Measurements from ENCODE around the gene EXOC3.
"Not testable (repeated sequence)": the region's sequence is repeated elsewhere in the genome, so short reads cannot be mapped to it uniquely, and the experiment has no call there.

EXOC3 gene

DNA sequence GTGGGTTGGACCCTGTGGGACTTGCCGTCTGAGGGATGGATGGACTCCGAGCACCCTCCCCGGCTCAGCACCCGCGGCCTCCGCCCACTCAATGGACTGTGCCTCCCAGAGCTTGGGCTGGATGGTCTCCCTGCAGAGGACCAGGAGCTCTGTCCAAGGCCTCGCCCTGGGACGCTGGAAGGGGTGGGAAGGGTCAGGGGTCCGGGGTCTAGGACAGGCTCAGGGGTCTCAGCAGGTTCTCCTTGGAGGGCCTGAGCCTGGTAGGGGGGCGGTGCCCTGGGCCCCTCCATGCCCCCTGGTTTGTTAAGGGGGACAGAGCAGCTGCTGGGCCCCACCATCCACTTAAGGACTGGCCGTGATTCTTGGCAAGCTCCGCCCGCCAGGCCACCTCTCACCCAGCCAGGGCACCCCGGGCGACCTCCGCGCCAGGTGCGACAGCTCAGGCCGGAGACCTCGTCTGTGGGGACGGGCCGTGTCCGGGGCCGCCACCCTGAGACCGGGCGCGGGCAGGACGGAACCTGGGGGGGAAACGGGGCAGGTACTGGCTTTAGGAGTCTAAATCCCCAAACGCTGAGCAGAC is 29.2 kb downstream of the EXOC3 start:
- no peak overlapping the region for H3K27ac ChIP-seq (ENCODE audit: low read length)

DNA sequence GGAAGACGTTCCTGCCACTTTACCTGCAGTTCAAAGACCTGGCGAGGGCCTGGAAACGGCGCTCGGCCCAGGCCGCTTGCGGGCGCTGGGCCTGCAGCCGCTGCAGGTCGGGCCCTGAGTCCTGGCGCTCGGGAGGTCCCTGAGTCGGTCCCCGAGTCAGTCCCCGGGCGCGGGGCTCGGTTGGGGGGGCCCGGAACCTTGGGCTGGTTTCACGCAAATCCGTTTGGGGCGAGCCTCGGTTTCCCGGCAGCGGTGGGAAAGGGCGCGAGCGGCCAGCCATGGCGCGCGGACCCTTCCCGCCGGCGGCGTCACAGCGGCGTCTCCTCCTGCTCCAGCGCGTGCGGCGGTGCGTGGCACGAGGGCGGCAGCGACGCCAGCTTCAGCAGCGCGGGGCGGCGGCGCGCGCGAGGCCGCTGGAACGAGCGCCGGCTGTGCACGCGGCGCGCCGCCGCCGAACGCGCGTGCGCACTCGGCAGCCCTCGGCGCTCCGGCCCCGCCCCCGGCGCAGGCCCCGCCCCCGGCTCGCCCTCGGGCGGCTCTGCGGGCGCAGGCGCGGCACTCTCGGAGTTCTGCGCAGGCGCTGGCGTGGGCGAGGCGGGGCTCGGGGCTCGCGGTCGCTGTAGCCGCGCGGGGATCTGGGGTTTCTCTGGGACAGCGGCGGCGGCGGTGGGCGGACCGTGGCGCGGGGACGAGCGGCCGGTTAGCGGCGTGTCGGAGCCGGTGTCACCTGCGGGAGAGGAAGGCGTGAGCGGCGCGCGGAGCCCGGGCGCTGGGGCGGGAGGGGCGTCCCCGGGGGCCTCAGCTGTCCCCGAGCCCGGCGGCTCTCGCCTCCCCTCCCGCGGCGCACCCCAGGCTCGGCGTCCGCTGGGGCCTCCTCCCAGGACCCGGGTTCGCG is 29.9 kb downstream of the EXOC3 start:
- H3K9me3 ChIP-seq (ENCODE audit: control insufficient read depth in 2 of 2, low read length in 2 of 2): no peaks in the 10 kb centered on the region
- peak overlapping the region; percentile 69 to 80 for H3K4me3 ChIP-seq (ENCODE audit: low read length in 2 of 2)
- peaks cover 4 to 6% of the 10 kb centered on the region in 2 donors for H3K36me3 ChIP-seq (ENCODE audit: control insufficient read depth in 2 of 2, insufficient read depth in 2 of 2, low read length in 2 of 2)
- H3K27ac ChIP-seq (ENCODE audit: low read length): no peak overlapping the region
- peaks cover 29 to 32% of the 10 kb centered on the region in 2 donors for H3K27me3 ChIP-seq (ENCODE audit: control insufficient read depth in 1 of 2, insufficient read depth in 2 of 2, low read length in 2 of 2)
- peaks cover 30% of the 10 kb centered on the region for H3K4me1 ChIP-seq (ENCODE audit: control insufficient read depth, insufficient read depth, low read length)
- H3K9ac ChIP-seq (ENCODE audit: low read length in 2 of 2): peak overlapping the region; percentile 68 to 75

More for the DNA sequence above, 29.2 kb downstream of the EXOC3 start:
- Histone ChIP-seq H3K4me3 (ENCODE audit: low read length in 2 of 2) (peak overlapping the region; percentile 65 to 77), H3K36me3 (ENCODE audit: control insufficient read depth in 2 of 2, insufficient read depth in 2 of 2, low read length in 2 of 2) (peaks cover 4 to 6% of the 10 kb centered on the region in 2 donors), H3K9me3 (ENCODE audit: control insufficient read depth in 2 of 2, low read length in 2 of 2) (no peaks in the 10 kb centered on the region), H3K4me1 (ENCODE audit: control insufficient read depth, insufficient read depth, low read length) (peaks cover 30% of the 10 kb centered on the region), H3K9ac (ENCODE audit: low read length in 2 of 2) (peak overlapping the region; percentile 68 to 75), H3K27me3 (ENCODE audit: control insufficient read depth in 1 of 2, insufficient read depth in 2 of 2, low read length in 2 of 2) (peaks cover 22 to 25% of the 10 kb centered on the region in 2 donors)

DNA sequence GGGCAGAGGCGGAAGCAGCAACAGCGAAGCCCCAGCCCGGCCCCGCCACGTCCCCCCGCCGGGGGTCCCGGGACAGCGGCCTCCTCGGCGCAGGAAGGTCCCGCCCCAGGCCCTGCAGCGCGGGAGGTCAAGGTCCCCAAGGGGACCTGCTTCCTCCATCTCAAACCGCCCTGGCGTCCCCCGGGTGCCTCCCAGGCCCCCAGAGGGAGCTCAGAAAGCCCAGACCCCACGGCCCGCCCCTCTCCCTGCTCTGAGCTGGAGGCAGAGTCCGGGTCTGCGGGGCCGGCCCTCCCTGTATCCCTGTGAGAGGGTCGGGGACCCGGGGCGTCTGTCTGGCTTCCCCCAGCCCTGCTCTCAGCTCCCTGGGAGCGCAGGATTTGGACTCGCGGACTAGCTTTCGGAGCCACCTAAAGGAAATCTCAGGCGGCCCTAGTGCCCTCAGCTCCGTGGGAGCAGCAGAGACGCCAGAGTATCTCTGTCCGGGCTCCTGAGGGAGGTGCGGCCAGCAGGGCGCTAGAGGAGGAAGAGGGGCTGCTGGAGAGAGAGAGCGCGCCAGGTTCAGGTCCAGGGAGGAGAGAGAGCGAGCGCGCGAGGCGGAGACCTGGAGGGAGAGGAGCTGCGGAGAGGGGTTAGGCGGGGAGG is 30.7 kb downstream of the EXOC3 start:
- Histone ChIP-seq H3K9ac (ENCODE audit: low read length in 2 of 2) (peak overlapping the region; percentile 42 to 57), H3K27ac (ENCODE audit: low read length) (no peak overlapping the region)

DNA sequence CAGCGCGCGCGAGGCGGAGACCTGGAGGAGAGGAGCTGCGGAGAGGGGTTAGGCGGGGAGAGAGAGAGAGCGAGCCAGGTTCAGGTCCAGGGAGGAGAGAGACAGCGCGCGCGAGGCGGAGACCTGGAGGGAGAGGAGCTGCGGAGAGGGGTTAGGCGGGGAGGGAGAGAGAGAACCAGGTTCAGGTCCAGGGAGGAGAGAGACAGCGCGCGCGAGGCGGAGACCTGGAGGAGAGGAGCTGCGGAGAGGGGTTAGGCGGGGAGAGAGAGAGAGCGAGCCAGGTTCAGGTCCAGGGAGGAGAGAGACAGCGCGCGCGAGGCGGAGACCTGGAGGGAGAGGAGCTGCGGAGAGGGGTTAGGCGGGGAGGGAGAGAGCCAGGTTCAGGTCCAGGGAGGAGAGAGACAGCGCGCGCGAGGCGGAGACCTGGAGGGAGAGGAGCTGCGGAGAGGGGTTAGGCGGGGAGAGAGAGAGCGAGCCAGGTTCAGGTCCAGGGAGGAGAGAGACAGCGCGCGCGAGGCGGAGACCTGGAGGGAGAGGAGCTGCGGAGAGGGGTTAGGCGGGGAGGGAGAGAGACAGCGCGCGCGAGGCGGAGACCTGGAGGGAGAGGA is 31.4 kb downstream of the EXOC3 start:
- H3K9me3 ChIP-seq (ENCODE audit: control insufficient read depth in 2 of 2, low read length in 2 of 2); H3K9ac ChIP-seq (ENCODE audit: low read length in 2 of 2); H3K36me3 ChIP-seq (ENCODE audit: control insufficient read depth in 2 of 2, insufficient read depth in 2 of 2, low read length in 2 of 2); H3K27ac ChIP-seq (ENCODE audit: low read length): not testable (repeated sequence)
- peaks cover 30% of the 10 kb centered on the region for H3K4me1 ChIP-seq (ENCODE audit: control insufficient read depth, insufficient read depth, low read length)
- H3K27me3 ChIP-seq (ENCODE audit: control insufficient read depth in 1 of 2, insufficient read depth in 2 of 2, low read length in 2 of 2): peaks cover 43 to 45% of the 10 kb centered on the region in 2 donors
- peak overlapping the region; percentile 69 to 80 for H3K4me3 ChIP-seq (ENCODE audit: low read length in 2 of 2)

More for the DNA sequence above, 30.7 kb downstream of the EXOC3 start:
- H3K9me3 ChIP-seq (ENCODE audit: control insufficient read depth in 2 of 2, low read length in 2 of 2): no peaks in the 10 kb centered on the region
- H3K36me3 ChIP-seq (ENCODE audit: control insufficient read depth in 2 of 2, insufficient read depth in 2 of 2, low read length in 2 of 2): peaks cover 4 to 6% of the 10 kb centered on the region in 2 donors
- H3K4me1 ChIP-seq (ENCODE audit: control insufficient read depth, insufficient read depth, low read length): peaks cover 30% of the 10 kb centered on the region
- peaks cover 36 to 39% of the 10 kb centered on the region in 2 donors for H3K27me3 ChIP-seq (ENCODE audit: control insufficient read depth in 1 of 2, insufficient read depth in 2 of 2, low read length in 2 of 2)
- H3K4me3 ChIP-seq (ENCODE audit: low read length in 2 of 2): peak overlapping the region; percentile 69 to 80

GRCh38 chr5:474840-475661 is 32.1 kb downstream of the EXOC3 start:
- H3K27me3 ChIP-seq (ENCODE audit: control insufficient read depth in 1 of 2, insufficient read depth in 2 of 2, low read length in 2 of 2): peaks cover 48 to 52% of the 10 kb centered on the region in 2 donors
- peak overlapping the region in 1 of 2 donors; percentile 59 for H3K4me3 ChIP-seq (ENCODE audit: low read length in 2 of 2)
- peaks cover under 1 to 3% of the 10 kb centered on the region in 2 donors for H3K36me3 ChIP-seq (ENCODE audit: control insufficient read depth in 2 of 2, insufficient read depth in 2 of 2, low read length in 2 of 2)
- H3K27ac ChIP-seq (ENCODE audit: low read length): no peak overlapping the region
- peak overlapping the region in 1 of 2 donors; percentile 33 for H3K9ac ChIP-seq (ENCODE audit: low read length in 2 of 2)
- H3K4me1 ChIP-seq (ENCODE audit: control insufficient read depth, insufficient read depth, low read length): peaks cover 30% of the 10 kb centered on the region
- no peaks in the 10 kb centered on the region for H3K9me3 ChIP-seq (ENCODE audit: control insufficient read depth in 2 of 2, low read length in 2 of 2)

DNA sequence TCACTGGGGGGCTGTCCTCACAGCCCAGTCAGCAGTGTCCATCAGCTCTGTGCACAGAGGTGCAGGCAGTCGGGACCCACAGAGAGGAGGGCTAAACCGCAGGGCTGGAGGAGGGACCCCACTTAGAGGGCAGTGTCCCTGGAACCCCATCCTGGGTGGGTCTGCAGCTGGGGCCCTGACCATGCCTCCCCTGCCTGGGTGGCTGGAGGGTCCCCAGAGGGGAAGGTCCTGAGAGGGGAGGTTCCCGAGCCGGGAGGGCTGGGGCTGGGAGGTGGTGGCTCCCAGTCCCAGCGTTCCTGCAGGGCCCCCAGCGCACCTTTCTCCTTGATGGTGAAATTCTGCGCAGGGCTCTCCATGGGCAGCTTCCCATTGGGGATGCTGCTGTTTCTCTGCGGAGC is 32.7 kb downstream of the EXOC3 start:
- no peaks in the 10 kb centered on the region for H3K36me3 ChIP-seq (ENCODE audit: control insufficient read depth in 2 of 2, insufficient read depth in 2 of 2, low read length in 2 of 2)
- H3K27ac ChIP-seq (ENCODE audit: low read length): no peak overlapping the region
- peaks cover 30% of the 10 kb centered on the region for H3K4me1 ChIP-seq (ENCODE audit: control insufficient read depth, insufficient read depth, low read length)
- H3K27me3 ChIP-seq (ENCODE audit: control insufficient read depth in 1 of 2, insufficient read depth in 2 of 2, low read length in 2 of 2): peaks cover 55 to 59% of the 10 kb centered on the region in 2 donors
- H3K9me3 ChIP-seq (ENCODE audit: control insufficient read depth in 2 of 2, low read length in 2 of 2): no peaks in the 10 kb centered on the region
- H3K4me3 ChIP-seq (ENCODE audit: low read length in 2 of 2): no peak overlapping the region
- H3K9ac ChIP-seq (ENCODE audit: low read length in 2 of 2): no peak overlapping the region

DNA sequence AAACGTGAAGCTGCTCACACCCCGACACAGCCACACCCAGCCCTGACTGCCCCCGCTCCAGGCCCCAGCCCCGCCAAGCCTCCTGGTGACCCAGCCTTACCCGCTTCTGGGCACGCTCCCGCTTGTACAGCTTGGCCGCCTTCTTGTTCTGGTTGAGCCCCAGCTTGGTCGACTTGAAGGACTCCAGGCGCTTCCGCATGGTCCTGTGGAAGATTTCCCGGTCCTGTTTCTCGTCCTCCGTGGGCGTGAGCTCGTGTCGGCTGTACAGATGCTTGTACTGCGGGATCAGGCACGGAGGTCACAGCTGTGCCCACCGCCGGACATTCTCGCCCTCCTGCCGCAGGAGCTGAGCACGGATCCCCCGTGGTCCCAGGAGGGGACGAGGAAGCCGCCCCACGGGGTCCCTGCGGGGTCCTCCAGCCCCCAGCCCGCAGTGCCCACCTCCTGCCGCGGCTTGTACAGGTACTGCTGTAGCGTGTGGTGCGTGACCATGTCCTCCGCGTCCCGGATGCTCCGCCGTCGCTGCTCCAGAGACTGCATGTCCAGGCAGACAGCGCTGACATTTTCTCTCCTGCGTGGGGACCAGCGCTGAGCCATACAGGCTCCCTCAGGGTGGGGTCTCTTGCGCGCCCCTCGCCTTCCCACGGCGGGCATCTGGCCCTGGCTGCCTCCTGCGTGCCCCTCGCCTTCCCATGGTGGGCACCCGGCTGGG is 33.3 kb downstream of the EXOC3 start:
- H3K9me3 ChIP-seq (ENCODE audit: control insufficient read depth in 2 of 2, low read length in 2 of 2): no peaks in the 10 kb centered on the region
- peaks cover 30% of the 10 kb centered on the region for H3K4me1 ChIP-seq (ENCODE audit: control insufficient read depth, insufficient read depth, low read length)
- no peak overlapping the region for H3K9ac ChIP-seq (ENCODE audit: low read length in 2 of 2)
- no peak overlapping the region for H3K4me3 ChIP-seq (ENCODE audit: low read length in 2 of 2)
- H3K27ac ChIP-seq (ENCODE audit: low read length): no peak overlapping the region
- peaks cover 55 to 64% of the 10 kb centered on the region in 2 donors for H3K27me3 ChIP-seq (ENCODE audit: control insufficient read depth in 1 of 2, insufficient read depth in 2 of 2, low read length in 2 of 2)
- H3K36me3 ChIP-seq (ENCODE audit: control insufficient read depth in 2 of 2, insufficient read depth in 2 of 2, low read length in 2 of 2): no peaks in the 10 kb centered on the region

DNA sequence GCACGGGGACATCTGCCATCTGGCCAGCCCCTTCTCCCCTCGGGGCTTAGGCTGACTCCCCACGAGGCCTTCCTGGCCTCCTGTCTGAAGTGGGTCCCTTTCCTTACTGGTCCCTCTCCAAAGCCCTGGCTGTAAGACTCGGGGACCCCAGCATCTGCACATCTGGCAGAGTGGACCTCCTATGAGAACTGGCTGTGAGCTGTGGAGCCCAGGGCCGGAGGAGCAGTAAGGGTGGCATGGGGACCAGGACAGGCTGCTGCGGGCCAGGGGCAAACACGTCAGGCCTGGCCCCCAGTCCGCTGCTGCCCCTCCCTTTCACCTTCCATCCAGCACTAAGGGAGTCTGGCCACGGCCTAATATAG is 33.8 kb downstream of the EXOC3 start:
- Histone ChIP-seq H3K9me3 (ENCODE audit: control insufficient read depth in 2 of 2, low read length in 2 of 2) (no peaks in the 10 kb centered on the region), H3K9ac (ENCODE audit: low read length in 2 of 2) (no peak overlapping the region), H3K4me3 (ENCODE audit: low read length in 2 of 2) (no peak overlapping the region), H3K36me3 (ENCODE audit: control insufficient read depth in 2 of 2, insufficient read depth in 2 of 2, low read length in 2 of 2) (no peaks in the 10 kb centered on the region), H3K27ac (ENCODE audit: low read length) (no peak overlapping the region), H3K27me3 (ENCODE audit: control insufficient read depth in 1 of 2, insufficient read depth in 2 of 2, low read length in 2 of 2) (peaks cover 55 to 66% of the 10 kb centered on the region in 2 donors), H3K4me1 (ENCODE audit: control insufficient read depth, insufficient read depth, low read length) (peaks cover 25% of the 10 kb centered on the region)

GRCh38 chr5:477247-477646 is 34.3 kb downstream of the EXOC3 start:
- peaks cover 21% of the 10 kb centered on the region for H3K4me1 ChIP-seq (ENCODE audit: control insufficient read depth, insufficient read depth, low read length)
- no peak overlapping the region for H3K9ac ChIP-seq (ENCODE audit: low read length in 2 of 2)
- no peaks in the 10 kb centered on the region for H3K36me3 ChIP-seq (ENCODE audit: control insufficient read depth in 2 of 2, insufficient read depth in 2 of 2, low read length in 2 of 2)
- H3K4me3 ChIP-seq (ENCODE audit: low read length in 2 of 2): no peak overlapping the region
- H3K27ac ChIP-seq (ENCODE audit: low read length): no peak overlapping the region
- no peaks in the 10 kb centered on the region for H3K9me3 ChIP-seq (ENCODE audit: control insufficient read depth in 2 of 2, low read length in 2 of 2)
- peaks cover 58 to 69% of the 10 kb centered on the region in 2 donors for H3K27me3 ChIP-seq (ENCODE audit: control insufficient read depth in 1 of 2, insufficient read depth in 2 of 2, low read length in 2 of 2)
